ENCODE data around the gene ELOB.

Gene ELOB

DNA sequence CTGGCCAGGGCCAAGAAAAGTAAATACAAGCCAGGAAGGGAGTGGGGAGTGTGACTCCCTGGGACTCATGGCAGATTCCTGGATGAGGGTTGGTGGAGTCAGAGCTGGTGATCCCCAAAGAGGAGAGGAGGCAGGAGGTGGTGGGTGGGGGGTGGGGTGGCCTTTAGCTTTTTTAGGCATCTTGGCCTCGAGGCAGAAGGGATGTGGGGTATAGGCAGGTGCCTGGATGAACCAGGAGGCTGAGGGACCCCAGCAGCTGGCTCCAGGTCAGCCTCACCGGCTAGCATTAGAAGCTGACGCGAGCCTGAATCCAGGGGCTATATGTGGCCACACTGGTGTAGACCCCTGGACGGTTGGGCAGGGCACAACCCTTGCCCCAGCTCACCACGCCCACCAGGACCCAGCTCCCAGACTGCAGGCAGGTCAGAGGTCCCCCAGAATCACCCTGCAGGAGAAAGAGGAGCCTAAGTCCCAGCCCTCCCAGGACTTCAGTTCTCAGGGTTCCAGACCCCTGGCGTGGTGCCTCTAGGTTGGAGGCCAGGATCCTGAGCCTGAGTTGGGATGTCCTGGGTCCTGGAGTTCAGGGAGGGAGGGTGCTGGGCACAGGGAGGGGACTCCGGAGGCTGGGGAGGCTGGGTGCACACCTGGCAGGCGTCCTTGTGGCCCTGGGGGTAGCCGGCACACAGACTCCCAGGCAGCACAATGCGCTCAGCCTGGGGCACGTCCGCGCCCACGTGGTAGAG lies 7.4 kb upstream of the ELOB start:
- Histone ChIP-seq H3K27ac (ENCODE audit: low read depth, low read length) (no peak overlapping the region), H3K9ac (ENCODE audit: low read length in 5 of 5) (peak overlapping the region in 1 of 5 donors; percentile 28), H3K27me3 (ENCODE audit: control insufficient read depth in 5 of 5, insufficient read depth in 4 of 5, low read length in 5 of 5) (peaks cover 34 to 55% (median 51%) of the 10 kb centered on the region in 5 donors), H3K9me3 (ENCODE audit: control insufficient read depth in 5 of 5, low read length in 5 of 5) (no peaks in the 10 kb centered on the region), H3K4me1 (ENCODE audit: control insufficient read depth in 5 of 5, insufficient read depth in 5 of 5, low read length in 5 of 5) (peaks cover 0 to 10% (median 8%) of the 10 kb centered on the region in 5 donors), H3K4me3 (ENCODE audit: low read depth in 1 of 5, low read length in 5 of 5) (peak overlapping the region in 3 of 5 donors; percentile 40 to 48 (median 41)), H3K36me3 (ENCODE audit: control insufficient read depth in 5 of 5, insufficient read depth in 5 of 5, low read length in 5 of 5) (no peaks in the 10 kb centered on the region)

DNA sequence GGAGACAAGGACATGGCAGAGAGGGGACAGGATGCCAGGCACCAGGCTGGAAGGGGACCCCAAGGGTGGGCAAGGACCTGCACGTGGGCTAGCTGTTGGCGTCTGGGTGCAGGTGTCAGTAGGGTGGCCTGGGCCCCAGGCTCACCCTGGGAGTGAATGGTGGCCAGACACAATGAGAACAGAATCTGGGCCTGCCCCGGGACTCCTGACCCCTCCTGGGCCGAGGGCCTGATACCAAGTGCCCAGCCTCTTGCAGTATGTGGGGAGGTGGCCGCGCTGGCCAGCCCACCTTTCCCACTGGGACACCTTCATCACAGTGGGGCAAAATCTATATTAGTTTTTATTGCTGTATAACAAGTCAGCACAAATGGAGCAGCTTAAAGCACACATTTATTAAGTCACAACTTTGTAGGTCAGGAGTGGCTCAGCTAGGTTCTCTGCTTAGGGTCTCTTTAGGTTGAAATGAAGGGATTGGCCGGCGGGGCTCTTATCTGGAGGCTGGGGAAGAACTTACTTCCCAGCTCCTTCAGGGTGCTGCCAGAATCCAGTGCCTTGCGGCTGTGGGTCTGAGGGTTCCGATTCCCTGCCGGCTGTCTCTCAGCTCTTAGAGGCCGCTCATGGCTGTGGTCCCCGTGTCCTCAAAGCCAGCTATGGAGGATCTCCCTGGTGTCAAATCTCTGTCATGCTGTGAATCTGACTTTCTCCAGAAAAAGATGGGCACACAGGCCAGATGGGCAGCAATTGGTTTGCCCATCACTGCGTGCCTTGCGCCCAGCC lies 6.7 kb upstream of the ELOB start:
- no peaks in the 10 kb centered on the region for H3K36me3 ChIP-seq (ENCODE audit: control insufficient read depth in 5 of 5, insufficient read depth in 5 of 5, low read length in 5 of 5)
- H3K27ac ChIP-seq (ENCODE audit: low read depth, low read length), result no peak overlapping the region
- no peak overlapping the region for H3K9ac ChIP-seq (ENCODE audit: low read length in 5 of 5)
- peaks cover 34 to 52% (median 47%) of the 10 kb centered on the region in 5 donors for H3K27me3 ChIP-seq (ENCODE audit: control insufficient read depth in 5 of 5, insufficient read depth in 4 of 5, low read length in 5 of 5)
- no peak overlapping the region for H3K4me3 ChIP-seq (ENCODE audit: low read depth in 1 of 5, low read length in 5 of 5)
- H3K4me1 ChIP-seq (ENCODE audit: control insufficient read depth in 5 of 5, insufficient read depth in 5 of 5, low read length in 5 of 5), result peaks cover 0 to 13% (median 12%) of the 10 kb centered on the region in 5 donors
- H3K9me3 ChIP-seq (ENCODE audit: control insufficient read depth in 5 of 5, low read length in 5 of 5), result no peaks in the 10 kb centered on the region

DNA sequence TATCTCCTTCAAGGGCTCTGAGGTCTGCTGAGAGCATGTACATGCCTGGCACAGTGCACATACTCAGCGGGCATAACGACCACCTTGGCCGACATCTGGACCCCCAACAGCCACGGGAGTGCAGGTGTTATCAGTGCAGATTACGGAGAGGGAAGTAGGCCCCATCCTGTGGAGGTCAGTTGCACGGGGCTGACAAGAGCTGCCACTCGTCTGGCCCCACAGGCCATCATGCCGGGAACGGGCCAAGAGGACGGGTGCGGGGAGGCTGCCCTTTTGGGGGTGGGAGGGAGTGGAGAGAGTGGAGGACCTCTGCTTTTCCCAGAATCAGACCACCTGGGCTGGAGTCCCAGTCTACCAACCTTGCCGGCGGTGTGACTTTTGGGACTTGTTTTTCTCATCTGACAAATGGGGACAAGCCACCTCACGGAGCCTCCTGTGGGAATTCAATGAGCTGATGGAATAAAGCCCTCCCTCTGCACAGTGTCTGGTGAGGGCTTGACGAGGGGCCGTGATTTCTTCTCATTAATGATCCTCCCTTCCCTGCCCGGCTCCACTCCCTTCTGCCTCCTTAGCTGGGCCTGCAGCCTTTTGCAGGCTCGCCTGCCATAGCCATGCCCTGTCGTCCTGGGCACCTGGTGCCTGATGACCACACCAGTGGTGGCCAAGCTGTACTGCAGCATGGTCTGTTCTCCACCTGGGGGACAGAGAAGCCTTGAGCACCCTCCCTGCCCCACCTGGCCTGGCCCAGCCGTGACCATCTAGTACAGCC lies 5.7 kb upstream of the ELOB start:
- Histone ChIP-seq H3K36me3 (ENCODE audit: control insufficient read depth in 5 of 5, insufficient read depth in 5 of 5, low read length in 5 of 5) (no peaks in the 10 kb centered on the region), H3K4me3 (ENCODE audit: low read depth in 1 of 5, low read length in 5 of 5) (no peak overlapping the region), H3K4me1 (ENCODE audit: control insufficient read depth in 5 of 5, insufficient read depth in 5 of 5, low read length in 5 of 5) (peaks cover 2 to 23% (median 22%) of the 10 kb centered on the region in 5 donors), H3K9me3 (ENCODE audit: control insufficient read depth in 5 of 5, low read length in 5 of 5) (no peaks in the 10 kb centered on the region), H3K9ac (ENCODE audit: low read length in 5 of 5) (no peak overlapping the region), H3K27me3 (ENCODE audit: control insufficient read depth in 5 of 5, insufficient read depth in 4 of 5, low read length in 5 of 5) (peaks cover 31 to 48% (median 38%) of the 10 kb centered on the region in 5 donors), H3K27ac (ENCODE audit: low read depth, low read length) (no peak overlapping the region)

DNA sequence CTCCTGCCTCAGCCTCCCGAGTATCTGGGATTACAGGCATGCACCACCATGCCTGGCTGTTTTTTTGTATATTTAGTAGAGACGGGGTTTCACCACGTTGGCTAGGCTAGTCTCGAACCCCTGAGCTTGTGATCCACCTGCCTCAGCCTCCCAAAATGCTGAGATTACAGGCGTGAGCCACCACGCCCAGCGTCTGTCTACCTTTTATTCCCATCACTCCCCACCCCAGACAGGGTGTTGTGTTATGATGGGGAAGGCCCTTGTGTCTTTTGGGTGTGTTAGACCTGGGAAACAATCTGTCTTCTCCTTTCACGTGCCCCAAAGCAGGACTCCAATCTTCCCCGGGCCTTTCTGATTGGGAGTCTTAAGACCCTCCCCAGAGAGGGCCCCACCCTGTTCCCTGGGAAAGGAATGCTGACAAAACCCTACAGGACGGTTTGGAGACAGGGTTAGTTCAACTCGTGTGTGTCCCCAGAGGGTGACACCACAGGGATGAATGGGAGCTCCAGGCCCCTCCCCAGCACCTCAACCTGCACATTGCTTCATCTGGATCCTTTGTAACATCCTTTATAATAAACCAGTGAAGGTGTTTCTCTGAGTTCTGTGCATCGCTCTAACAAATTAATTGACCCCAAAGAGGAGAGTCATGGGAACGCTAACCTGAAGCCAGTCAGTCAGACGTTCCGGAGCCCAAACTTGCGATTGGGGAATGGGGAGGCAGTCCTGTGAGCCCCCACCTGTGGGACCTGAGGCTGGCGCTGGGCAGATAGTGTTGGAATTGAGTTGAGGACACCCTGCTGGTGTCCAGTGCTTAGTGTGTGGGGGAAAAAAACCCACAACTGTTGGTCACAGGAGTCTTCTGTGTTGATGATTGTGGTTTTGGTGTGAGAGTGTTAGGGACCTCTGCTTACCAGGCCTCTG lies 3.2 kb upstream of the ELOB start:
- Histone ChIP-seq H3K36me3 (ENCODE audit: control insufficient read depth in 5 of 5, insufficient read depth in 5 of 5, low read length in 5 of 5) (peaks cover 0 to 2% (median 0%) of the 10 kb centered on the region in 5 donors), H3K9ac (ENCODE audit: low read length in 5 of 5) (no peak overlapping the region), H3K4me3 (ENCODE audit: low read depth in 1 of 5, low read length in 5 of 5) (no peak overlapping the region), H3K4me1 (ENCODE audit: control insufficient read depth in 5 of 5, insufficient read depth in 5 of 5, low read length in 5 of 5) (peaks cover 10 to 37% (median 33%) of the 10 kb centered on the region in 5 donors), H3K27ac (ENCODE audit: low read depth, low read length) (no peak overlapping the region), H3K27me3 (ENCODE audit: control insufficient read depth in 5 of 5, insufficient read depth in 4 of 5, low read length in 5 of 5) (peaks cover 16 to 30% (median 18%) of the 10 kb centered on the region in 5 donors), H3K9me3 (ENCODE audit: control insufficient read depth in 5 of 5, low read length in 5 of 5) (no peaks in the 10 kb centered on the region)

DNA sequence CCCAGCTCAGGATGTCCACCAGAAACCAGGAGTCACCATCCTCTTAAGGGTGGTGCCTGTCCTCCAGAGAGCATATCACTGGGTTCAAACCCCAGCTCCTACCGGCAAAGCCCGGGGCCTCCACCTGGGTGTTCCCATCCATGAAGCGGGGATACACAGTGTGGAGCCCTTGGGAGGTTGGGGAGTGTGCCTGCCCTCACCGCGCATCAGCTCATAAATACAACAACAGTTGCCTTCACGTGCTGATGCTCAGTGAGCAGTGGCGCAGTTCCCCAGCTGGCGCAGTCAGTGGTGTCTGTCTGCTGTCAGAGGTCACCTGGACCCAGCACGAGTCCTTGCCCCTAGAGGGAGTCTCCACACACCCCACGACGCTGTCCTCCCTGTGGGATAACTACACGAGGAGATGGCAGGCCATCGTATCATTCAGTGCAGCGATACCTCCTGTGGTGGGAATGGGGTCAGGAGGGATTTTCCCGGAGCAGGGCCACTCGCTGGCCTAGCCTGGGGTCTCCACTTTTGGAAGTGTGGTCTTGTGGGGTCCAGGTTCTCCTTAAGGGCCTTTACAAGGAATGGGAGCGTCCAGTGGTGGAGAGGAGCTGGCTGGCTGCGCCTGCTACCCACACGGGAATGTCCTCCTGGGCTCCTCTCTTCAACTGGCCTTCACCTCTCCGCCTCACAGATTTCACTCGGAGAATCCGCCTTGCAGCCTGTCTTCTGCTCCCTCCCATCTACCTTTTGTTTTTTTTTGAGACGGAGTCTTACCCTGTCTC lies 2.3 kb upstream of the ELOB start:
- H3K27ac ChIP-seq (ENCODE audit: low read depth, low read length), result no peak overlapping the region
- no peak overlapping the region for H3K4me3 ChIP-seq (ENCODE audit: low read depth in 1 of 5, low read length in 5 of 5)
- H3K9ac ChIP-seq (ENCODE audit: low read length in 5 of 5), result no peak overlapping the region
- peaks cover 12 to 36% (median 28%) of the 10 kb centered on the region in 5 donors for H3K4me1 ChIP-seq (ENCODE audit: control insufficient read depth in 5 of 5, insufficient read depth in 5 of 5, low read length in 5 of 5)
- H3K27me3 ChIP-seq (ENCODE audit: control insufficient read depth in 5 of 5, insufficient read depth in 4 of 5, low read length in 5 of 5), result peaks cover 7 to 21% (median 9%) of the 10 kb centered on the region in 5 donors
- peaks cover 0 to 9% (median 7%) of the 10 kb centered on the region in 5 donors for H3K36me3 ChIP-seq (ENCODE audit: control insufficient read depth in 5 of 5, insufficient read depth in 5 of 5, low read length in 5 of 5)
- H3K9me3 ChIP-seq (ENCODE audit: control insufficient read depth in 5 of 5, low read length in 5 of 5), result no peaks in the 10 kb centered on the region

DNA sequence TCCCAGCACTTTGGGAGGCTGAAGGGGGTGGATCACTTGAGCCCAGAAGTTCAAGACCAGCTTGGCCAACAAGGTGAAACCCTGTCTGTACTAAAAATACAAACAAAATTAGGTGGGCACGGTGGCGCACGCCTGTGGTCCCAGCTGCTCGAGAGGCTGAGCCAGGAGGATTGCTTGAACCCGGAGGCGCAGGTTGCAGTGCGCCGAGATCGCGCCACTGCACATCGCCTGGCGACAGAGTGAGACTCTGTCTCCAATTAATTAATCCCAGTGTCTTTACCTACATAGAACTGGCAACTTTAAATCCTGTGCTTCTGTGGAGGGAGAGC lies 1.5 kb upstream of the ELOB start:
- peaks cover 4 to 13% (median 5%) of the 10 kb centered on the region in 5 donors for H3K27me3 ChIP-seq (ENCODE audit: control insufficient read depth in 5 of 5, insufficient read depth in 4 of 5, low read length in 5 of 5)
- peaks cover 12 to 36% (median 28%) of the 10 kb centered on the region in 5 donors for H3K4me1 ChIP-seq (ENCODE audit: control insufficient read depth in 5 of 5, insufficient read depth in 5 of 5, low read length in 5 of 5)
- peak overlapping the region; percentile 86 to 98 (median 91) for H3K4me3 ChIP-seq (ENCODE audit: low read depth in 1 of 5, low read length in 5 of 5)
- H3K27ac ChIP-seq (ENCODE audit: low read depth, low read length), result no peak overlapping the region
- H3K36me3 ChIP-seq (ENCODE audit: control insufficient read depth in 5 of 5, insufficient read depth in 5 of 5, low read length in 5 of 5), result peaks cover 0 to 15% (median 11%) of the 10 kb centered on the region in 5 donors
- H3K9me3 ChIP-seq (ENCODE audit: control insufficient read depth in 5 of 5, low read length in 5 of 5), result no peaks in the 10 kb centered on the region
- H3K9ac ChIP-seq (ENCODE audit: low read length in 5 of 5), result peak overlapping the region in 1 of 5 donors; percentile 100

DNA sequence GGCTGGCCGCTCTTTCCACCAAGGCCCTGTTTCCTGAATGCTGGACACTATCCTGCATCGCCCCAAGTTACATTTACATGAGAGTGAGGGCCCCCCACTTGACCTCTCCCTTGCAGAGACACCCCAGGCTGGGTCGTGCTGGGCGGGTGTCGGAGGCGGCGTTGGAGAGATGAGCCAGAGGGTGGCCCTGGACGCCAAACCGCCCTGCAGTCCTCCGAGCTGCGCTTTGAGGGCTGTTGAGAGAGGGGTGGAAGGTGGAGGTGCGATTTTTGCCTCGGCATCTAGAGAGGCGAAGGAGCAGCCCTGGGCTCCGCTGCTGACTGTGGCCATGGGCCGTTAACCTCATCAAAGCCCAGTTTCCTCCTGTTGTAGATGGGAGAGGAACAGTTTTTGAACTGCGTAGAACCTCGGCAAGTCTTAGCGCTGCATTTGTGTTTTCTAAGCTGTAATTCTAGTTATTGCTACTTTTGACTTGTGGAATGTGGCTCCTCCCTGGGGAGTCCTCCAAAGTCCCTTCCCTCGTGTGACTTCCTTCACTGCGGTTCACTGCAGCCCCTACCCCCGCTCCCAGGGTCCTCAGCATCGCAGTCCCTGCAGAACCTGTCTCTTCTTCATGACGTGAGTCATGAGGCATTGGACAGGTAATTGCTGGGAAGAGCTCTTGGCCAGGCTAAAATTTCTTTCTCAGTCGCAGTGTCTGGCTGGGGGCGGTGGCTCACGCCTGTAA lies 986 bp upstream of the ELOB start:
- Histone ChIP-seq H3K9me3 (ENCODE audit: control insufficient read depth in 5 of 5, low read length in 5 of 5) (no peaks in the 10 kb centered on the region), H3K9ac (ENCODE audit: low read length in 5 of 5) (peak overlapping the region; percentile 77 to 100 (median 99)), H3K27ac (ENCODE audit: low read depth, low read length) (peak overlapping the region; percentile 93), H3K27me3 (ENCODE audit: control insufficient read depth in 5 of 5, insufficient read depth in 4 of 5, low read length in 5 of 5) (peaks cover 0 to 8% (median 2%) of the 10 kb centered on the region in 5 donors), H3K4me1 (ENCODE audit: control insufficient read depth in 5 of 5, insufficient read depth in 5 of 5, low read length in 5 of 5) (peaks cover 12 to 36% (median 28%) of the 10 kb centered on the region in 5 donors), H3K4me3 (ENCODE audit: low read depth in 1 of 5, low read length in 5 of 5) (peak overlapping the region; percentile 86 to 98 (median 91)), H3K36me3 (ENCODE audit: control insufficient read depth in 5 of 5, insufficient read depth in 5 of 5, low read length in 5 of 5) (peaks cover 0 to 21% (median 16%) of the 10 kb centered on the region in 5 donors)

DNA sequence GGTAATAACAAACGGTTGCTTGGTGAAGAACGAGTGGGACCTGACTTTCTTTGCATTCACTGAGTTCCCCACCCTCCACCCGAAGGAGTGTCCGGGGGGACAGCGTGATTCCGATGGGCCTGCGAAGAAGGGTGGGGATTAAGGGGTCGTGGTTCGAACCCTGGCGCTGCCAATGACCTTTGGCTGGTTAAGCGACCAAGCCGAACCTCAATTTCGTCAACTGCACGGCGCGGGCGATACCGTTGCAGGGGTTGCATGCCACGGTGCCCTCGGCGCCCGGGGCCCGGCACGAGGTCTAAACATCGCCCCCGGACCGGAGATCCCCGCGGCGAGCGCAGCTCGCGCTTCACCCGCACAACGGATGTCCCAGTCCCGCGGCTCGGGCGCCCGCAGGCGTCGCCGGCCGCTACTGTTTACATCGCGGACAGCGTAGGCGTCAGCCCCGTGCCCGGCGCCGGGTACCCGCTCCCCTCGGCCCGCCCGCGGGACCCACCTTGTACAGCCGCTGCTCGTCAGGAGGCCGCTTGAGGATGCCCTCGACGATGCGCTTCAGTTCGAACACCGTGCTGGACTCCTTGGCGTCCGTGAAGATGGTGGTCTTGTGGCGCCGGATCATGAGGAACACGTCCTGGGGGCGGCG lies 460 bp downstream of the ELOB start:
- Histone ChIP-seq H3K4me3 (ENCODE audit: low read depth in 1 of 5, low read length in 5 of 5) (peak overlapping the region; percentile 59 to 83 (median 80)), H3K4me1 (ENCODE audit: control insufficient read depth in 5 of 5, insufficient read depth in 5 of 5, low read length in 5 of 5) (peaks cover 12 to 38% (median 28%) of the 10 kb centered on the region in 5 donors), H3K9me3 (ENCODE audit: control insufficient read depth in 5 of 5, low read length in 5 of 5) (no peaks in the 10 kb centered on the region), H3K9ac (ENCODE audit: low read length in 5 of 5) (peak overlapping the region; percentile 72 to 85 (median 79)), H3K27ac (ENCODE audit: low read depth, low read length) (peak overlapping the region; percentile 50), H3K36me3 (ENCODE audit: control insufficient read depth in 5 of 5, insufficient read depth in 5 of 5, low read length in 5 of 5) (peaks cover 0 to 35% (median 30%) of the 10 kb centered on the region in 5 donors), H3K27me3 (ENCODE audit: control insufficient read depth in 5 of 5, insufficient read depth in 4 of 5, low read length in 5 of 5) (no peaks in the 10 kb centered on the region)

Measured in subcutaneous abdominal adipose tissue (tissue), 5 donors.